ENCODE data around the gene NCBP3.

DNA sequence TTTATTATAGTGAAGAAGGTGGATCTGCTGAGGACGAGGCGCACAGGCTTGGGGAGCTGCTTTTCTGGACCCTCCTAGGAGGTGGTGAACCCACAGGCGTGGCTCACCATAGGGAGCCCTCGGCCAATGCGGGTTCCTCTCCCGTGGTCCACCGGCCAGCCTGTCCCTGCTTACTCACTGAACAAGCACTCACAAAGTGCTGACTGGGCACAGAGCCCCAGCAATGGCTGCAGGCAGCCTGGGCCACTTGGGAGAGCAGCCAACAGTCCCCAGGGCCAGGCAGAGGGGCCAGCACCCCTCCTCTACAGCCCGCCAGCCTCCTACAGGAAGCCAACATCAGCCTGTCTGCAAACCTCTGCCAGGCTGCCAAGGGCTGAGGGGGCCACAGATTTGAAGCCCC is 19.1 kb upstream of the NCBP3 start:
- TF ChIP-seq POLR2A (IDR thresholded peaks at IDR 0.05): peak in 1 of 2 donors; percentile 37
- TF ChIP-seq CTCF (IDR thresholded peaks at IDR 0.05): no peak
